Chondrocyte (in vitro differentiated cells): ENCODE results near the gene CAVIN1. TPM values are rescaled to one million over a fixed set of nuclear protein-coding genes. Genes with fewer than 3 reads are reported as not detected.
A peak's percentile ranks its signal among the peaks of the same experiment; 100 is the strongest.
"Not testable (repeated sequence)": the region's sequence is repeated elsewhere in the genome, so short reads cannot be mapped to it uniquely, and the experiment has no call there.

Source experiments
- DNase-seq: peaks from one replicate; pipeline ENCODE4 v3.0.0; 2021; ENCODE audit warnings: mixed read lengths, low spot score
- H3K27ac Mint-ChIP-seq: one replicate; pipeline ENCODE4 v1.8.0; 2021; ENCODE audit warnings: mild to moderate bottlenecking, moderate library complexity, mixed read lengths; ENCODE audit not compliant: unreplicated experiment
- H3K27me3 Mint-ChIP-seq: 2 replicates; pipeline ENCODE4 v1.8.0; 2021; ENCODE audit warnings: low read depth, mixed read lengths
- H3K36me3 Mint-ChIP-seq: 2 replicates; pipeline ENCODE4 v1.8.0; 2021; ENCODE audit warnings: low read depth, mixed read lengths
- H3K4me1 Mint-ChIP-seq: 2 replicates; pipeline ENCODE4 v1.8.0; 2021; ENCODE audit warnings: low read depth, mild to moderate bottlenecking, mixed read lengths
- H3K4me3 Mint-ChIP-seq: one replicate; pipeline ENCODE4 v1.8.0; 2021; ENCODE audit warnings: mild to moderate bottlenecking, moderate library complexity, mixed read lengths; ENCODE audit not compliant: unreplicated experiment
- H3K9me3 Mint-ChIP-seq: 2 replicates; pipeline ENCODE4 v1.8.0; 2021; ENCODE audit warnings: low read depth, mixed read lengths
- total RNA-seq: library from RNA; stranded (reverse); gene quantifications from 3 replicates; pipeline ENCODE4 v1.2.1, GENCODE V29; 2021
- TF ChIP-seq, protein P1 (sequence below): fragments of 200-600 bp; sonication (generic); IDR thresholded peaks from 2 replicates; pipeline ENCODE4 v1.5.0; 2021; ENCODE audit warnings: antibody characterized with exemption, mild to moderate bottlenecking, moderate library complexity

Gene CAVIN1
- total RNA-seq, 1 donor from 2014 or later = 877 TPM

GRCh38 chr17:42459256-42459800 lies 36.3 kb upstream of the CAVIN1 start:
- H3K36me3 Mint-ChIP-seq = peaks cover 6% of the 10 kb centered on the region
- peak overlapping the region; percentile 93 for H3K27ac Mint-ChIP-seq
- TF ChIP-seq, protein P1, sequence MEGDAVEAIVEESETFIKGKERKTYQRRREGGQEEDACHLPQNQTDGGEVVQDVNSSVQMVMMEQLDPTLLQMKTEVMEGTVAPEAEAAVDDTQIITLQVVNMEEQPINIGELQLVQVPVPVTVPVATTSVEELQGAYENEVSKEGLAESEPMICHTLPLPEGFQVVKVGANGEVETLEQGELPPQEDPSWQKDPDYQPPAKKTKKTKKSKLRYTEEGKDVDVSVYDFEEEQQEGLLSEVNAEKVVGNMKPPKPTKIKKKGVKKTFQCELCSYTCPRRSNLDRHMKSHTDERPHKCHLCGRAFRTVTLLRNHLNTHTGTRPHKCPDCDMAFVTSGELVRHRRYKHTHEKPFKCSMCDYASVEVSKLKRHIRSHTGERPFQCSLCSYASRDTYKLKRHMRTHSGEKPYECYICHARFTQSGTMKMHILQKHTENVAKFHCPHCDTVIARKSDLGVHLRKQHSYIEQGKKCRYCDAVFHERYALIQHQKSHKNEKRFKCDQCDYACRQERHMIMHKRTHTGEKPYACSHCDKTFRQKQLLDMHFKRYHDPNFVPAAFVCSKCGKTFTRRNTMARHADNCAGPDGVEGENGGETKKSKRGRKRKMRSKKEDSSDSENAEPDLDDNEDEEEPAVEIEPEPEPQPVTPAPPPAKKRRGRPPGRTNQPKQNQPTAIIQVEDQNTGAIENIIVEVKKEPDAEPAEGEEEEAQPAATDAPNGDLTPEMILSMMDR = peak; percentile 76
- H3K4me1 Mint-ChIP-seq = peaks cover 45% of the 10 kb centered on the region
- no peaks in the 10 kb centered on the region for H3K27me3 Mint-ChIP-seq
- peak overlapping the region; percentile 94 for H3K4me3 Mint-ChIP-seq
- no peaks in the 10 kb centered on the region for H3K9me3 Mint-ChIP-seq
- no peak for DNase-seq

GRCh38 chr17:42458497-42459255 lies 35.6 kb upstream of the CAVIN1 start, which contains the start of gene ATP6V0A1:
ATP6V0A1 (plus strand) TSS chr17:42458878; CDS start chr17:42460895, 2,017 bp downstream.
- Mint-ChIP-seq H3K4me1 (peaks cover 47% of the 10 kb centered on the region), H3K27ac (peak within 1 kb of the TSS; percentile 93)
- TF ChIP-seq, protein P1 = no peak

GRCh38 chr17:42457107-42457792 lies 34.2 kb upstream of the CAVIN1 start:
- DNase-seq = no peak
- no peaks in the 10 kb centered on the region for H3K9me3 Mint-ChIP-seq
- no peaks in the 10 kb centered on the region for H3K27me3 Mint-ChIP-seq
- peak overlapping the region; percentile 77 for H3K27ac Mint-ChIP-seq
- peaks cover 2% of the 10 kb centered on the region for H3K36me3 Mint-ChIP-seq
- TF ChIP-seq, protein P1 = no peak
- peaks cover 58% of the 10 kb centered on the region for H3K4me1 Mint-ChIP-seq
- H3K4me3 Mint-ChIP-seq = peak overlapping the region; percentile 58

More at GRCh38 chr17:42458497-42459255, 35.6 kb upstream of the CAVIN1 start, which contains the start of gene ATP6V0A1:
- Mint-ChIP-seq H3K9me3 (no peaks in the 10 kb centered on the region), H3K27me3 (no peaks in the 10 kb centered on the region), H3K4me3 (peak within 1 kb of the TSS; percentile 94), H3K36me3 (peaks cover 5% of the 10 kb centered on the region)
- DNase-seq = peak; percentile 95

DNA sequence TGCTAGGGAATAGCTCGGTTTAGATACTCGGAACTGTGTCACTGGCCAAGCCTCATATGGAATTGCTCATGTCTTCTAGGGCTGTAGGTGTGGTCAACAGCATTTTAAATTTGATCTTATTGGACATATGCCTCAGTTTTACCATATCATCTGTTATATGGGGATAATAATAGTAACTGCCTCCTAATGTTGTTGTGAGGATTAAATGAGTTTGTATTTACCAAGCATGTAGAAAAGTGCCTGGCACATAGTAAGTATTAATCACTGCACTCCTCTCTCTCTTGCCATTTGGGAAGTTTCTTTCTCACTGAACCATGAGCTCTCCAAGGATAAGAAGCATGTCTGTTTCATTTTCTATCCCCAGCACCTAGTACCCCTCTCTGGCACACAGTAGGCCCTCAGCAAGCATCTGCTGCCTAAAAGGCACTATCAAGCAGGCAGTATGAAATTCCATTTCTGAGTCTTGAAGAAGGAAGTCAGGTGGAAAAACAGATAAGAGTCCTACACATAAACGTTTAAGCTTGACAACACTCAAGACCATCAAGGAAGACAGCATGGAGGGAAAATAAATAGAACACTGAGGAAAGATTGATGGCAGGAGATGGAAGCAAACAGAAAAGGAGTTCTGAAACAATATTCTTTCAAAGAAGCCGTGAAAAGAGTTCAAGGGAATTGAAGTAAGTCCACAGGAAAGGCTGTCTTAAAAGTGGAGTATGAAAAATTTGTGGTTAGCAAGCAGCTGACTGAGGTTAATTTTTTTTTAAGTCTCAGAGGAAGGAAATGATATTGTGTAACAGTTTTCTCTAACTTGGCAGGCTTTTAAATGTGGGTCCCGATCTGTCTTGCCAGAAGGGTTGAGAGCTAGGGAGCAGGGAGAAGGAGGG lies 33.4 kb upstream of the CAVIN1 start:
- Mint-ChIP-seq H3K9me3 (no peaks in the 10 kb centered on the region), H3K27ac (peak overlapping the region; percentile 77), H3K4me3 (peak overlapping the region; percentile 33), H3K36me3 (no peaks in the 10 kb centered on the region), H3K27me3 (no peaks in the 10 kb centered on the region), H3K4me1 (peaks cover 58% of the 10 kb centered on the region)
- TF ChIP-seq, protein P1 = no peak
- DNase-seq = no peak

DNA sequence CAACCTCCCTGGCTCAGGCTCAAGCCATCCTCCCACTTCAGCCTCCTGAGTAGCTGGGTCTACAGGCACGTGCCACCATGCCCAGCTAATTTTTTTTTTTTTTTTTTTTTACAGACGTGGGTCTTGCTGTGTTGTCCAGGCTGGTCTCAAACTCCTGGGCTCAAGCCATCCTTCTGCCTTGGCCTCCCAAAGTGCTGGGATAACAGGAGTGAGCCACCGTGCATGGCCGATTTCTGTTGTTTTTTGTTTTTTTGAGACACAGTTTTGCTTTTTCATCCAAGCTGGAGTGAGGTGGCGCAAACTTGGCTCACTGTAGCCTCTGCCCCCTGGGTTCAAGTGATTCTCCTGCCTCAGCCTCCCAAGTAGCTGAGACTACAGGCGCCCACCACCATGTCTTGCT lies 31.9 kb upstream of the CAVIN1 start:
- H3K27me3 Mint-ChIP-seq, H3K36me3 Mint-ChIP-seq, H3K9me3 Mint-ChIP-seq, H3K4me3 Mint-ChIP-seq, H3K27ac Mint-ChIP-seq, DNase-seq: not testable (repeated sequence)
- H3K4me1 Mint-ChIP-seq = peaks cover 48% of the 10 kb centered on the region
